NCI-H526 treated with DMSO at 0.1 percent for 48 hours (cell line): ENCODE measurements around the gene PIEZO1.

Experiments used
- DNase-seq: peaks from one replicate; lab custom pipeline; 2025; lab: John Stamatoyannopoulos, UW

The PIEZO1 gene

DNA sequence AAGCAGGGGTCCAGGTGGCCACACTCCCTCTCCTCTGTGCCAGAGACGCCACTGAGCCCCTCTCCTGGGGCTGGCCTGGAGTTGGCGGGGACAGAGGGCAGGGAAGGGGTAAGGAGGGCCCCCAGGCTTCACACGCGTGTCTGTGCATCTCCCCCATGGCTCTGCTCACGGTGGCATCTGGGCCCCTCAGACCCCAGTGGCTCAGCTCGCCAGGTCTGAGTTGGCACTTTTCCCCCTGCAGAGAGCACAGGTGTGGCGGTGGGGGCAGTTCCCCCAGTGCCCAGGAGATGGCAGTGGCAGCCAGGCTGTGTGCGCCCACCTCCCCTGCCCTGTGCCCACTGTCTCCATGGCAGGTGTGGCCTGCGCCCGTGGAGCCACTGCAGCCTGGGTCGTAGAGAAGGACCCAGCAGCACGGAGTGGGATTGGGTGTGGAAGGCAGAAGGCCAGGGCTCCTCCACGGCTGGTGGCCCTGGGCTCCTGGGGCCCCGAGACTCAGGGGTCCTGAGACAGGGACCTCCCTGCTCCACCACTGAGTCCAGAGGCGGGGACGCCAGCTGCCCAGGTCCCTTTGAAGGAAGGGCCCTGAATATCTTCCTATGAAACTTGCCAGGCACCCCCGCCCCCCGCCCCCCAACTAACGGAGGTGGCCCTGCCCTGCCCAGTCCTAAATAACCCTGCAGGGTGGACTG lies 31.0 kb upstream of the PIEZO1 start:
- peak; percentile 15 for DNase-seq

DNA sequence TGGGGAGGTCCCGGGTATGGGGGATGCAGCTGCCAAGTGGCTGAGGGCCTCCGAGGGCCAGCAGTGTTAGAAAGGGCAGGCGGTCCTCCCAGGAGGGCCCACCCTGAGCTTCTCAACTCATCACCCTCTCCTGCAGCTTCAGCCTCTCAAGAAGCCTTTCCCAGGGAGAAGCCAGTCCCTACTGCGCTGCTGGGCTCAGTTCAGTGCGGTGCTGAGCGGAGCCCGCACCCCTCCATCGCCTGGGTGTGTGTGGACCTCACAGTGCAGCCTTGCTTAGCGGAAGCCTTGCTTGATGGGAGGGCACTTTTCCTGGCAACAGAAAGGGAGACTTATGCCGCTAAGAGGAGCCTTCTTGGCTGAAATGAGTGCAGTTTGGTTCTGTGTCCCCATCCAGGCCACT lies 30.2 kb upstream of the PIEZO1 start:
- no peak for DNase-seq

DNA sequence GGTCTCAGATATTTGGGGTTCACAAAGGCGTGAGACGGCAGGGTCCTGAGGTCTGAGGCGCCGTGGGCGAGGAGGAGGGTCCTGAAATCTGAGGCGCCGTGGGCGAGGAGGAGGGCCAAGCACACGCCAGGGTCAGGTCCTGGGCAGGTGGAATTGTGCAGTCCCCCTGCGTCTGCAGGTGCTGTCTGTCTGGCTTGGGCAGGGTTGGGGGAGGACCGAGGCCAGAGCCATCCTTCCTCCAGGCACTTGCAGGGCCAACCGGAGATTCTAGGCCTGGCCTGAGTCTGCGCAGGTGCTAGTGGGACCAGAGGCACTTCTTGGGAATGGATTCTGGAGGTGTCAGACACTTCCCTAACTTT lies 29.1 kb upstream of the PIEZO1 start:
- DNase-seq = no peak

DNA sequence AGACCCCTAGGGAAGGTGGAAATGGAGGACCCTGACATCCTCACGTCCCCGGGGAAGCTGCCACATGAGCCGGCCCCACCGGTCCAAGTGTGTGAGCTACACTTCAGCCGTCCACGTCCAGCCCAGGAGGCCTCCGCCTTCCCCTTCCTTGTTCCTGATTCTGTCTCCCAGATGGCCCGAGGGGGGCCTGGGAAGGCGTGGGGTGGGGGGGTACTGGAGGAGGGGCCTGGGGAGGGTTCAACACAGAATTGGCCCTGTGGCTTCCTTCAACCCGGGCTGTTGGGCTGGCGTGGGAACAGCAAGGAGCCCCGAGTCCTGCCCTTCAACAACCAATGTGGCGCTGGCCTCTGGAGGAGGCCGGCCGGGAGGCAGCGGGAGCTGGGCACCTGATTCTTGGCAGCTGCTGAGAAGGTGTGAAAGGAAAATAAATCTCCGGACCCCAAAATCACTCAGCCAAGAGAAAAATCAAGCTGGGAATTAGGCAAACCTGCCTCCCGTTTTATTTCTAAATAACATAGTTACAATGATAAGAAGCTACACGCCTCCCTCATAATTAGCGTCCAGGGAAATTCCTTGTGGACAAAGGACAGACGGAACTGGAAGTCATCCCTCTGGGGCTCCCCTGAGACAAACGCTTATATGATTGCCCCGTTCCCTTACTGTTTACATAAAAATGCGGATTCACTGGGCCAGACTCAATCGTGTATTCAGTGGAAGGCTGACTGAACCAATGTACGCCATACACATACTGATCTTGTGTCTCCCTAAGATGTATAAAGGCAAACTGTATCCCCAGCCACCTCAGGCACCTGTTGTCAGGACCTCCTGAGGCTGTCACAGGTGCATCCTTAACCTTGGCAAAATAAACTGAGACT lies 28.5 kb upstream of the PIEZO1 start:
- DNase-seq = no peak

DNA sequence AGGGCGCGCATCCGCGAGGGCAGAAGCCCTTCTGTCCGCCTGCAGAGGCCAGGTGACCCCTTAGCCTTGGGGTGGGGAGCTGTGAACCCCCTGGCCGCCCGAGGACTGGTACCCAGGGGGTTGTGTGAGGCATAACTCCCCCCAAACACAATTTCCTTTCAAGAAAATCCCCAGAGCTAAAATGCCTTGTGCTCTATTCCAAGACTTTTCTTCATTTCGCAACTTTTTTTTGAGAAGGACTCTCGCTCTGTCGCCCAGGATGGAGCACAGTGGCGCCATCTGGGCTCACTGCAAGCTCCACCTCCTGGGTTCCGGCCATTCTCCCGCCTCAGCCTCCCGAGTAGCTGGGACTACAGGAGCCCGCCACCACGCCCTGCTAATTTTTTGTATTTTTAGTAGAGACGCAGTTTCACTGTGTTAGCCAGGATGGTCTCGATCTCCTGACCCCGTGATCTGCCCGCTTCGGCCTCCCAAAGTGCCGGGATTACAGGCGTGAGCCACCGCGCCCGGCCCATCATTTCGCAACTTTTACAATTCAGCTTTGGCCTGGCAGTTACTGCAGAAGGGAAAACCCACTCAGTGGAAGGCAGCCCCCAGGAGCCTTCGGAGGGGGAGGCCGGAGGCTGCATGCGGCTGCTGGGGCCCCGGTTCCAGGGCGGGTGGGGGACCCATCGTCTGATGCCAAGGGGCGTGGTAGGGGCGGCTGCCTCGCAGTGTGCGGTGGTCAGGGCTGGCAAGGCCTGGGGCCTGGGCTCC lies 27.7 kb upstream of the PIEZO1 start:
- no peak for DNase-seq

DNA sequence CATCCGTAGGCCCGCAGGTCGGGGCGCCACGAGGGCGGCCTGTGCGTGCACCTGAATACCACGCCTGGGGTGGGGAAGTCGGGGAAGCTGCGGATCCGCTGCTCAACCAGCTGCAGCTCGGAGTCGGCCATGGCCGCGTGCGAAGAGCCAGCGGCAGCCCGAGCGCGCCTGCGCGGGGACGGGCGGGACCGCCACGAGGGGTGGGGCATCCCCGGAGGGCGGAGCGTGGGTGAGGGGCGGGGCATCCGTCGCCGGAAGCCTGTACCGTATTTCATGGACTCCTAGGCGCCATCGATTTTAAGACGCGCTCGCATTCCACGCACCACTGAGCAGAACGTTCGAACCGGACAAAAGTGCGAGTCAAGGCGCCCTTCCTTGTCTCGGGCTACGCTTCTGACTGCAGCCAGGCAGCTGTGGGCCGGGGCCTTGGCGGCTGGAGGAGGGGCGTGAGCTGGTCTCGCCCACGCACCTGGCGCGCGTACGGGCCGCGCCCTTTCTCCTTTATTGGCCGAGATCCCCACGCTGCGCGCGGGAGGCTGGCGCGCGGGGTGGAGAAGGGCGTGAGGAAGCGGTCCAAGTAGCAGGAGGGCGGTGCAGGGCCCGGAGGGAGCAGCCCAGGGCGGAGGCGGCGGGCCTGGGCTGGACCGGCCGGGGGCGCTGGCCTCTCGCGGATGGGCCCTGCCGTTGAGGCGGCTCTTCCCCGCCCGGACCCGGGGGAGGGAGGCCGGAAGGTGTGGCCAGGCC lies 26.9 kb upstream of the PIEZO1 start, which contains the start of gene APRT:
Gene APRT, minus strand, starts transcription at position 160 of the 744 bp plus-strand sequence. Its CDS starts 29 bp downstream, at position 131.
- peak; percentile 76 for DNase-seq

DNA sequence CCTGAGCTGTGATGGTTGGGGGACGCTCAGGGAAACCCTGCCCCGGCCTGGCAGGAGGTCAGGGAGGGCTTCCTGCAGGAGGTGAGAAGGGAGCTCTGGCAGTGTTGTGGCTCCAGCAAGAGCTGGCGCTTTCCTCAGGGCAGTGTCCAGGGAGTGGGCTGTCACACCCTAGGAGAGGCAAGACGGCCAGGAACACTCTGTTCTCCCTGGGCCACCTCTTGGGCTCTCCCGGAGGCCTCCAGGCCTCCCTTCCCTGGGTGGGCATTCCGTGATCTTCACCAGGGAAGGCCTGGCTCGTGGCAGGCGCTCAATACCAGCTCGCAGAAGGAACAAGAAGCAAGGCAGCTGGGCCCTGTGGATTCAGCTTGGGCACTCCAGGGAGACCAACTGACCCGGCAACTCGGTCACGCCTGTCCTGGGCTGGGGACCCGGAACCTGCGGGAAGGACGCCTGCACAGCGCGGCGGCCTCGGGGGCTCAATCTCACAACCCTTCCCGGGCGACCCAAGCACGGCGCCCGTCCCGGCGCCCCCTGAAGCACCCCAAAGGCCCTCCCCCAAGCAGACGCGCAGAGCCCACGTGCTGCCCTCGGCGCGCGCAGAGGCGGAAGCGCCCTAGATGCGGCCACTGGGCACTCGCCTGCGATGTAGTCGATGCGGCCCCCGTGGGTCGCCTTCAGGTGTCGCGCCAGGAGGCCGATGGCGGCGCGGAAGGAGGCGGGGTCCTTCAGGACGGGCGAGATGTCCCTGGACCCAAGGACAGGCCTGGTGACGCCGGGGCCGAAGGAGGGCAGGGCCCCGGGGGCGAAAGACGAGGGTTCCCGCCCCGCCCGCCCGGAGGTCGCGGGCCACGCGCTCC lies 26.1 kb upstream of the PIEZO1 start:
- peak; percentile 32 for DNase-seq

DNA sequence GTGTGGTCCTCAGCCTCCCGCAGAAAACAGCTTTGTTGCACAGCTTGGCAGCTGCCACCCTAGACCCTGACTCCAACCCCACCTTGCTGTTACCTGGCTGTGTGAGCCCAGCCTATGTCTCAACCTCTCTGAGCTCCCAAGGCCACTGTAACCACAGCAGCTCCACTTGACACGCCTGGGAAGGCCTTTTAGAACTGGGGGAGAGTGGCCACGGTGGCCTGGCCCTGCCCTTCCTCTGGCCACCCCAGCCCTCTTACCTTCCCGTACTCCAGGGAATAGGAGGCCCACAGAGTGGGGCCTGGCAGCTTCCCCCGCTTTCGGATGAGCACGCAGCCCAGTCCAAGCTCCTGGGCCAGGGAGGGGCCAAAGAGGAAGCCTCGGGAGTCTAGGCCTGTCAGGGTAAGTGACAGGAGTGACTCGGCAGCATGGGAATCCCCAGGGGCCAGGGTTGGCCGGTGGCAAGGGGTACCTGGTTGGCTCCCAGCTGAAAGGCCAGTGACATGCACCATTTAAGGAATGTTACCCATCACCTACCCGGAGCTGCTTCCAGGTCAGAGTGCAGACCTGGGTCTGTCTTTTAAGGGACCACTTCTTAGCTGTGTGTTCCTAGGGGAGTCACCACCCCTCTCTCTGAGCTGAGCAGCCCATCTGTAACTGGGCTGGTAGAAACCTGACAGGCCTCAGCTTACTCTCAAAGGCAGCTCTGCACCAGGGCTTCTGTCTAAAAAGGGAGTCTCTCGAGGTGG lies 25.3 kb upstream of the PIEZO1 start:
- DNase-seq = no peak

DNA sequence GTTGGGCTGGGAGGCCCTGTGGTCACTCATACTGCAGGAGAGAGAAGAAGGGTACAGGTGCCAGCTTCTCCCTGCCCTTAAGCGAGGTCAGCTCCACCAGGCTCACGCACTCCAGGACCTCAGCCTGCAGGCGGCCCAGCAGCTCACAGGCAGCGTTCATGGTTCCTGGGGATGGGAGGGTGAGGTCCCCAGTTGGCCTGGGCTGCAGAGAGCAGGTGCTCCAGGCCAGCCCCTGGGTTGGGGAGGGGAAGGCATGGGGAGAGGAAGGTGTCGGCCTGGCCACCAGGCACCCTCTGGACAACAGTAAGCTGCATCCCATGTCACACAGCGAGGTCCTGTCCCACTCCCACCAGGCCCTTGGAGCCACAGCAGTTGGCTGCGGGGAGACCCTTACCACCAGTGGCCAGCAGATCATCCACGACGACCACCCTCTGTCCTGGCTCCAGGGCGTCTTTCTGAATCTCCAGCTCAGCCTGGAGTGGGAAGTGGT lies 24.7 kb upstream of the PIEZO1 start:
- no peak for DNase-seq

DNA sequence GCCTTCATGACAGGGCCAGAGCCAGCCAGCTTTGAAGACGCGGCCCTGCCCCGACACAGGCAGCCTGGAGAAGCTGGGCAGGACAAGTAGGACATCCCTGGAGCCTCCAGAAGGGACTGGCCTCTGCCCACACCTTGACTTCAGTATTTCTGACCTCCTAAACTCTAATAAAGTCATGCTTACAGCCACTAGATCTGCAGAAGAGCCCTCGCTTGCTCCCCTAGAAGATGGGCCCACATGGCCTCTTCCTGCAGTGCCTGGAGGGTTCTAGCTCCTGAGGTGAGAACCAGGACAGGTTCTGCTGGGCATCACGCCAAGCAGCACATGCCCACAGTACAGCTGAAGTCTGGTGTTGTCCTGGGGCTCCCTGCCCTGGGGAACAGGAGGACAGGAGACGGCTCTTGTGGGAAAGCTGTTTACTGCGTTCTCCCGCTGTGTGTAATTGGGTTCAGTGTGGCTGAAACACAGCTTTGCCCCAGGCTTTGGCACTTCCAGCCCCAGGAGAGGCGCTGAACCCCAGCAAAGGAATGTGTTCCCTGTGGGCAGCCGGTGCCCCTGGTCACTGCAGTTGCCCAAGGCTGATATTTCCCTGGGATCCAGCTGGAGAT lies 24.2 kb upstream of the PIEZO1 start:
- no peak for DNase-seq

DNA sequence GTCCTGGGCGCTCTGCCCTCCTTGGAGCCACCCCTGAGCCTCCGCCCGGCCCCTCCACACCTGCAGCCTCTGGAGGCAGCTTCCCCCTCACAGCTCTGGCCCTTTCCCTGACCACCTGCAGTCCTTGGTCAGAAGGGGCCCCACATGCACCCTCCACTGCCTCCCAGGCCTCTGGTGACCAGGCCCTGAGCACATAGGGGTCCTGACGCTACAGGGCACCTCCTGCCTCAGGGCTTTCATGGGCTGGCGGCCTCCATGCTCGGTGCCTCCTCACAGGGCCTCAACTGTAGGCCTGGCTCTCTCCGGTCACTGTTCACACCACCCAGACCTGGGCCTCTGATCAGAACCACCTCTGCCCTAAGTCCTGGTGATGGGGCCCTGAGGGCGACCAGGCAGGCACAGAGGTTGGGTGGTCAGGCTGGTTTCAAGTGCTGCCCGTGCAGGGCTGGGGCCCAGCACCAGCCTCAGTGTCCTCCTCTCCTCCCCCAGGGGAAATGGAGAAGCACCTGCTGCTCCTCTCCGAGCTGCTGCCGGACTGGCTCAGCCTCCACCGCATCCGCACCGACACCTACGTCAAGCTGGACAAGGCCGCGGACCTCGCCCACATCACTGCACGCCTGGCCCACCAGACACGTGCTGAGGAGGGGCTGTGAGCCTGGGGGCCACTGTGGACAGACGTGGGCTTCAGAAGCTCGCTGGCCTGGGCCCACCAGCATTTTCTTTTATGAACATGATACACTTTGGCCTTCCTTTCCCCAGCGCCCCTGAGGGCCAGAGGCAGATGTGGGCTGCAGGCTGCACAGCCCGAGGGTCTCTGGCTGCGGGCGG lies 22.8 kb upstream of the PIEZO1 start:
- no peak for DNase-seq

DNA sequence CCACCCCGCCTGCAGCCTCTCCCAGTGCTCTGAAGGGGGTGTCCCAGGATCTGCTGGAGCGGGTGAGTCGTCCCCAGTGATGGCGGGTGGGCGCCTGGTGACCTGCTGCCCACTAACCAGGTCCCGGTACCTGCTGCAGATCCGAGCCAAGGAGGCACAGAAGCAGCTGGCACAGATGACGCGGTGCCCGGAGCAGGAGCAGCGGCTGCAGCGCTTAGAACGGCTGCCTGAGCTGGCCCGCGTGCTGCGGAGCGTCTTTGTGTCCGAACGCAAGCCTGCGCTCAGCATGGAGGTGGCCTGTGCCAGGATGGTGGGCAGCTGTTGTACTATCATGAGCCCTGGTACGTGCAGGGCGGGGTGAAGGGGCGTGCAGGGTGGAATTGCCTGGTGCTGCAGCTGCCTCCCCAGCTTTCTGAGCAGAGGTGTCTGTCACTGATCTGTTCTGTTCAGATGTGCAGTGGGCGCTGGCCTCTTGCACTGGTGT lies 22.2 kb upstream of the PIEZO1 start:
- DNase-seq = no peak

DNA sequence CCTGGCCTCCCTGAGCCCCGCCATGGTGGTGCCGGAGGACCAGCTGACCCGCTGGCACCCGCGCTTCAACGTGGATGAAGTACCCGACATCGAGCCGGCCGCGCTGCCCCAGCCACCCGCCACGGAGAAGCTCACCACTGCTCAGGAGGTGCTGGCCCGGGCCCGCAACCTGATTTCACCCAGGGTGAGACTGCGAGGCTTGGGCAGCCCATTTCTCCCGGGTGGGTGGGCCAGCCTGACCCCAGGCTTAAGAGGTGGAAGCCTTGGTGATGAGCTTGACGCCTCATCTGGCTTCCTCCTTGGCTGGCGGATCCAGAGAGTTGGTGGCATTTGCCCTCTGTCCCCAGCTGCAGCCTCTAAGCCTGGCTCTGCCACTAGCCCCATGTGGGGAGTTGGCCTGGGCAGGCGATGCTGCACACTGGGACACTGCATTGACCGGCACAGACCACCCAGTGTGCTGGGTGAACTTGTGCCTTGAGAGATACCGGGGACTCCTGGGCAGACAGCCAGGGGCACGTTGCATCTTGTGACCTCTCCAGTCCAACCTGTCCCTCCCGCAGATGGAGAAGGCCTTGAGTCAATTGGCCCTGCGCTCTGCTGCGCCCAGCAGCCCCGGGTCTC lies 21.6 kb upstream of the PIEZO1 start:
- DNase-seq = no peak

DNA sequence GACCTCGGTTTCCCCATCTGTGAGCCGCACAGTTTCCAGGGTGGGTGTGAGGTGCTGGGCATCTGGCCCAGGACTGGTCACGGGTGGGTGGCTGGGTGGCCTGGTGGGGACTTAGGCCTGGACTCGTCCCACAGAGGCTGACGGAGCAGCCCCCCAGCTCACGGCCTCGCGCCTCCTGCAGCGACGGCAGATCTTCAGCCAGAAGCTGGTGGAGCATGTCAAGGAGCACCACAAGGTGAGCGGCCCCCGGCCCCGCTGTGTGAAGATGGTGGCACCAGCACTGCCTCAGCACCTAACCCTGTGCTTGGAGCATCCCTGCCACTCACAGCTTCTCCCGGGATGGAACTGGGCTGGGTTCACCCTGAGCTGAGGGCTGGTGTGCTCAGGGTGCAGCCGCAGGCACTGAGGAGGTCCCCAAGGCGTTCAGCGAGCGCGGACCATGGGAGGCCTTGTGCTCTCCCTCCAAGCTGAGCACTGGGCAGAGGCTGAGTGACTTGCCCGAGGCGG lies 20.9 kb upstream of the PIEZO1 start:
- no peak for DNase-seq

DNA sequence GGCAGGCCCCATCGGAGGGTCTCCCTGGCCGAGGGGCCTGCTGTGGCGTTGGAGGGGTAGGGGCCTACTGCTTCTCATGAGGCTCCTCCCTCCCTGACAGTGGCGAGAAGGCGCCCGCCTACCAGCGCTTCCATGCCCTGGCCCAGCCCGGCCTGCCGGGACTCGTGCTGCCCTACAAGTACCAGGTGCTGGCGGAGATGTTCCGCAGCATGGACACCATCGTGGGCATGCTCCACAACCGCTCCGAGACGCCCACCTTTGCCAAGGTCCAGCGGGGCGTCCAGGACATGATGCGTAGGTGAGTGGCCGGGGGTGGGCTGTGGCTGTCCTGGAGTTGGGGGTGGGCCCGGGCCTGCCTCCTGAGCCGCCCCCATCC lies 20.3 kb upstream of the PIEZO1 start:
- DNase-seq = no peak

DNA sequence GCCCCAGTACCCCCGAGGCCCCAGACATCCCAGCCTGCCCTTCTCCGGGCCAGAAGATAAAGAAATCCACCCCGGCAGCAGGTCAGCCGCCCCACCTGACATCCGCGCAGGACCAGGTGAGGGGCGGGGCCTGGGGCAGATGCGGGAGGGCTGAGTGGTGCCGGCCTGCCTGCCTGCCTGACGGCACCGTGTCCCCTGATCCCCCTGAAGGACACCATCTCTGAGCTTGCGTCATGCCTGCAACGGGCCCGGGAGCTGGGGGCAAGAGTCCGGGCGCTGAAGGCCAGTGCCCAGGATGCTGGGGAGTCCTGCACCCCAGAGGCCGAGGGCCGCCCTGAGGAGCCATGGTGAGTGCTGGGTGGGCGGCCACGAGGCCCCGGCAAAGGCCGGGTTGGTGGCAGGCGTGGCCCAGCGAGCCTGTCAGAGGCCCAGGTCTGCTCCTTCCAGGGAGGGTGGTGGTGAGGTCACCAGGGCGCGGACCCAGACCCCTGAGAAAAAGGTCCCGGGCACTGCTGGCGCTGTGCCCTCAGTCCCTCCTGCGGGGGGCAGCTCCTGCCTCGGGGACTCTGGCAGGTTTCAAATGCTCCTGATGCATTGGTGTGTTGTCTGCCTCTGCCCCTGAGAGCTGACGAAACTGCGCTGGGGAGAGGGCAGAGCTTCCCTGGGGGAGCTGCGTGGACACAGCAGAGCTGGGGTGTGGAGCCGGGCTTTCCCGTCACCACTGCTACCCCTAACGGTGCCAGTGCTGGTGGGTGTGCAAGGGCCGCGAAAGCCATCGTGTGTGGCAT lies 19.7 kb upstream of the PIEZO1 start:
- peak; percentile 26 for DNase-seq

DNA sequence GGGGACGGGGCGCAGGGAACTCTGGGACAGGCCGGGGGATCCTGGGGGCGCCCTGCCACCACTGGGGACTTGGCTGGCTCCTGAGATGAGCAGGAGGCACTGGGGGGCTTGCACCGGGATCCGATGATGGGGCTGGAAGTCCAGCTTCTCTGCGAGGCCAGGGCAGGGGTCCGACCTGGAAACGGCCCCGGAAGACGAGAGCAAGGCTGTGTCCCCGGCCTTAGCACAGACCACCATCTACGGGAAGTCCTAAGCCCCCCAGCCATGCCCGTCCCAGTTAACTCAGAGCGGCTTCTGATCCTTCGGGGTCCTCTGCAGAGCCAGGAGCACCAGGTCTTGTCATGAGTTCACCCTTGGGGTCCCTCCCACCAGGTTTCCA lies 19.1 kb upstream of the PIEZO1 start:
- no peak for DNase-seq
